Neural crest cell (in vitro differentiated cells): ENCODE results near the gene ACBD6. TPM values are rescaled to one million over a fixed set of nuclear protein-coding genes. Genes with fewer than 3 reads are reported as not detected.

ENCODE experiments used
- DNase-seq: peaks from one replicate; pipeline ENCODE4 v3.0.0; 2021; ENCODE audit warnings: low read depth, mixed read lengths, low spot score
- H3K27ac Mint-ChIP-seq: one replicate; pipeline ENCODE4 v1.8.0; 2021; ENCODE audit warnings: mild to moderate bottlenecking, mixed read lengths; ENCODE audit not compliant: unreplicated experiment
- H3K27me3 Mint-ChIP-seq: 2 replicates; pipeline ENCODE4 v1.8.0; 2021; ENCODE audit warnings: low read depth, mild to moderate bottlenecking, mixed read lengths
- H3K36me3 Mint-ChIP-seq: 2 replicates; pipeline ENCODE4 v1.8.0; 2021; ENCODE audit warnings: low read depth, mild to moderate bottlenecking, mixed read lengths
- H3K4me1 Mint-ChIP-seq: 2 replicates; pipeline ENCODE4 v1.8.0; 2021; ENCODE audit warnings: mixed read lengths
- H3K4me3 Mint-ChIP-seq: one replicate; pipeline ENCODE4 v1.8.0; 2021; ENCODE audit warnings: mild to moderate bottlenecking, mixed read lengths
- H3K9me3 Mint-ChIP-seq: 2 replicates; pipeline ENCODE4 v1.8.0; 2021; ENCODE audit warnings: mixed read lengths
- CTCF ChIP-seq: fragments of 200-600 bp; sonication (generic); conservative IDR thresholded peaks from 2 replicates; pipeline ENCODE4 v1.5.0; 2021; ENCODE audit warnings: antibody characterized with exemption, mild to moderate bottlenecking
- total RNA-seq: library from RNA; stranded (reverse); gene quantifications from 2 replicates; pipeline ENCODE4 v1.2.1, GENCODE V29; 2021

The ACBD6 gene
- total RNA-seq, 1 donor from 2014 or later, result 59.1 TPM

- Mint-ChIP-seq H3K27ac (no peak overlapping the region), H3K27me3 (no peaks in the 10 kb centered on the region), H3K9me3 (peaks cover 53% of the 10 kb centered on the region), H3K4me3 (no peak overlapping the region), H3K36me3 (peaks cover 71% of the 10 kb centered on the region), H3K4me1 (no peaks in the 10 kb centered on the region)
- TF ChIP-seq CTCF, result no peak
- no peak for DNase-seq
Measured at GRCh38 chr1:180380259-180381183, 121.9 kb downstream of the ACBD6 start.

GRCh38 chr1:180376800-180377199, 125.6 kb downstream of the ACBD6 start:
- no peak overlapping the region for H3K4me3 Mint-ChIP-seq
- TF ChIP-seq CTCF, result no peak
- H3K9me3 Mint-ChIP-seq, result peaks cover 31% of the 10 kb centered on the region
- no peaks in the 10 kb centered on the region for H3K4me1 Mint-ChIP-seq
- no peak for DNase-seq
- H3K27ac Mint-ChIP-seq, result no peak overlapping the region
- H3K36me3 Mint-ChIP-seq, result peaks cover 42% of the 10 kb centered on the region
- no peaks in the 10 kb centered on the region for H3K27me3 Mint-ChIP-seq

GRCh38 chr1:180376253-180376652, 126.1 kb downstream of the ACBD6 start:
- TF ChIP-seq CTCF, result no peak

GRCh38 chr1:180372728-180373127, 129.6 kb downstream of the ACBD6 start:
- H3K27me3 Mint-ChIP-seq, result no peaks in the 10 kb centered on the region
- no peak overlapping the region for H3K27ac Mint-ChIP-seq
- peaks cover 12% of the 10 kb centered on the region for H3K36me3 Mint-ChIP-seq
- TF ChIP-seq CTCF, result no peak
- H3K9me3 Mint-ChIP-seq, result peaks cover 13% of the 10 kb centered on the region
- H3K4me3 Mint-ChIP-seq, result no peak overlapping the region
- H3K4me1 Mint-ChIP-seq, result no peaks in the 10 kb centered on the region
- no peak for DNase-seq

More at GRCh38 chr1:180376253-180376652, 126.1 kb downstream of the ACBD6 start:
- no peaks in the 10 kb centered on the region for H3K27me3 Mint-ChIP-seq
- H3K27ac Mint-ChIP-seq, result no peak overlapping the region
- DNase-seq, result no peak
- H3K36me3 Mint-ChIP-seq, result peaks cover 40% of the 10 kb centered on the region
- H3K4me1 Mint-ChIP-seq, result no peaks in the 10 kb centered on the region
- H3K4me3 Mint-ChIP-seq, result no peak overlapping the region
- peaks cover 31% of the 10 kb centered on the region for H3K9me3 Mint-ChIP-seq

GRCh38 chr1:180370597-180370996, 131.8 kb downstream of the ACBD6 start:
- H3K27me3 Mint-ChIP-seq, result no peaks in the 10 kb centered on the region
- no peak for TF ChIP-seq CTCF
- H3K9me3 Mint-ChIP-seq, result peaks cover 3% of the 10 kb centered on the region
- no peaks in the 10 kb centered on the region for H3K36me3 Mint-ChIP-seq
- H3K27ac Mint-ChIP-seq, result no peak overlapping the region
- no peak for DNase-seq
- H3K4me3 Mint-ChIP-seq, result no peak overlapping the region
- H3K4me1 Mint-ChIP-seq, result no peaks in the 10 kb centered on the region
